ENCODE measurements around the gene PFKFB4.

DNA sequence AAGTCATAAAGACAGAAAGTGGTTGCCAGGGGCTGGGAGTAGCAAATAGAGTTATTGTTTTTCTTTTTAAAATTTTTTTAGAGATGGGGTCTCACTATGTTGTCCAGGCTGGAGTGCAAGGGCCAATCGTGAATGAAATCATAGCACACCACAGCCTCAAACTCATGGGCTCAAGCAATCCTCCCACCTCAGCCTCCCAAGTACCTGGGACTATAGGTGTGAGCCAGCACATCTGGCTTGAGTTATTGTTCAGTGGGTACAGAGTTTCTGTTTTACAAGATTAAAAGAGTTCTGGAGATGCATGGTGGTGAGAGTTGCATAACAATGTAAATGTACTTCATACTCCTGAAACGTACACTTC lies 23.6 kb downstream of the PFKFB4 start:
- TF ChIP-seq ZNF830 (tag by site-specific recombination; IDR thresholded peaks at IDR 0.05; ENCODE audit: low read depth) (no peak), KLF9 (tag by site-specific recombination; IDR thresholded peaks at IDR 0.05; ENCODE audit: low read depth) (no peak)
